Measurements from ENCODE around the gene TRMT61A.
"Not testable (repeated sequence)": the region's sequence is repeated elsewhere in the genome, so short reads cannot be mapped to it uniquely, and the experiment has no call there.

The TRMT61A gene

DNA sequence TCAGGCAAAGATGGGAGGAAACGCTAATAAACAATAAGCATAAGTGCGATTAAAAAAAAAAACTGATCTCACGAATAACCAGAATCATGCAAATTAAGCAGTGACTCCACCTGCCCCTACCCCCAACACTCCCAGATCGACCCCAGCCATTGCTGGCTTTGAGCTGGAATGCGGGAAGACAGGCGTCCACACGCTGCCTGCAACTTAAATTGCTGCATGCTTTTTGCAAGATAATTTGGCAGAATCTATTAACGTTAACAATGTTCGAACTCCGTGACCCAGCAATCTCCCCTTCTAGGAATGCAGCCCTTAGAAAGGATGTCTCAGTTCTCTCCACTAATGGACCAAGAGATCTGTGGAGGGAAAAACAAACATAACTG is 5.4 kb upstream of the TRMT61A start:
- DNase-seq (ENCODE audit: low read depth) = no peak

- no peak for DNase-seq (ENCODE audit: low read depth)
Observed at GRCh38 chr14:103524002-103524935, 4.7 kb upstream of the TRMT61A start.

DNA sequence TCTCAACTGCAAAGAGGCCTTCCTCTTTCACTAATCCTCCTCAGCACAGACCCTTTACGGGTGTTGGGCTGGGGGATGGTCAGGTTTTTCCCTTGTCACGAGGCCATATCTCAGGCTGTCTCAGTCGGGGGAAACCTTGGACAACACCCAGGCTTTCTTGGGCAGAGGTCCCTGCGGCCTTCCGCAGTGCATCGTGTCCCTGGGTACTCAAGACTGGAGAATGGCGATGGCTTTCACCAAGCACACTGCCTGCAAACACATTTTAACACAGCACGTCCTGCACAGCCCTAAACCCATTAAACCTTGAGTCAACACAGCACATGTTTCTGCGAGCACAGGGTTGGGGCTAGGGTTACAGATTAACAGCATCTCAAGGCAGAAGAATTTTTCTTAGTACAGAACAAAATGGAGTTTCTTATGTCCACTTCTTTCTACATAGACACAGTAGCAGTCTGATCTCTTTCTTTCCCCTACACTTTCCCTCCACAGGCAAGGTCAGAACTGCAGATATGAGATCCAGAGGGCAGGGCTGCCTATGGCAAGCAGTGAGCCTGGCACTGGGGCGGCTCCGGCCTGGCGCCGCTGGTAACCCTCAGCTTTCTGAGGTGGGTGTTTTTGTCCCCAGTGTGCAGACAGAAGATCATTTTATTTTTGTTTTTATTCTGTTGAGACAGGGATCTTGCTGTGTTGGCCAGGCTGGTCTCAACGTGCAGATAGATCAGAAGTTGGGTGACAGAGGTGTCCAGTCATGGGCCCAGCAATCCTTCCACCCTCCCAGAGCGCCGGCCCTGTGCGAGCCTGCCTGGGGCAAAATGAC is 3.4 kb upstream of the TRMT61A start:
- not testable (repeated sequence) for DNase-seq (ENCODE audit: low read depth)

GRCh38 chr14:103526247-103526913 is 2.6 kb upstream of the TRMT61A start:
- DNase-seq (ENCODE audit: low read depth) = no peak

- no peak for DNase-seq (ENCODE audit: low read depth)
Observed at GRCh38 chr14:103526914-103527248, 2.1 kb upstream of the TRMT61A start.

DNA sequence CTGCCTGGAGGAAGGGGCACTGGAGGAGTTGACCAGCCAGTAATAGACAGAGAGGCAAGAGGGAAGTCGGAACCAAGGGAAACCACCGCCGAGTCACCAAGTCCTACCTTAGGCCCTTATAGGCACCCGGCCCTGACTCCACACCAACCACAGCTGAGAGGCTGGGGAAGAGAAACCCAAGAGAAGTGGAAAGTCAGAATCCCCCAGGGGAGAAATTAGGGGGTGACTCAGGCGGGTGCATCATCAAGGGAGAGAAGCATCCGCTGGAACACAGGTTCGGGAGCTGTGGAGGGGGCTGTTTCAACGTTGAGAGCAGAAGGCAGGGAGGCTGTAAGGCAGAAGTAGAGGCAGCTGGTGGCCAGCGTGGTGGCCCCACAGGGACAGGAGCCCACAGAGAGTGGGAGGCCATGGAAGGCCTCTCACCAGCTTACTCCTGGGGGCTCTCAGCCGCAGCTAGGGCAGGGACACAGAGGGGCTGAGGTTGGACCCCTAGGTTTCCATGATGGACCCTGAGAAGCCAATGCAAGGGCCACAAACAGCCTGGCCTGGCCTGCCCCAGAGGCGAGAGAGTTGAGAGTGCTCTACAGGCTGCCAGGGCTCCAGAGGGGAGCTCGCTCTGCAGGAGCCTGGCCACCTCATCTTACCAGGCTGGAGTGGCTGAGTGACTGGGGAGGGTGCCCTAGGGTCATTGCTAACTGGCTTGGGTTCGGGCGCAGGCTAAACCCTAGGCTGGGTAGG is 1.4 kb upstream of the TRMT61A start:
- no peak for DNase-seq (ENCODE audit: low read depth)

DNA sequence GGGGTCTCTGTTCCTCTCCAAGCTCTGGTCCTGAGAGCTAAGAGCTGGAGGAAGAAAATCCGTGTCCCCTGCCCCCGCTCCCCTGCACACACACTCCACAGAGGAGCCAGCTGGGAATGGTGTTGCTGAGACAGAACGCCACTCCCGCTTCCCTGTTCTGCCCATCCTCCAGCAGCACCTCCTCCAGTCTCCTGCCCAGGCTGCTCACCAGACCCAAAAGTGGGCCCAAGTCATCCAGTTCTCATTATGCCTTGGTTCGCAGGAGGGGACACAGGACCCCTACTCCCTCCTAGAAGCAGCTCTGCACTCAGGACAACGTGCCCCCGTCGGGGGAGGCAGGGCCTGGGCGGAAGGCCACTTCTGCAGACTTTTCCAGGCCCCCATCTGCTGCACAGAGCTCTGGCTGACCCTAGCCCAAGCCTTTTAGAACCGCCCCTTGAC is 830 bp upstream of the TRMT61A start:
- no peak for DNase-seq (ENCODE audit: low read depth)

GRCh38 chr14:103529383-103530365 is 678 bp downstream of the TRMT61A start:
- DNase-seq (ENCODE audit: low read depth) = no peak

DNA sequence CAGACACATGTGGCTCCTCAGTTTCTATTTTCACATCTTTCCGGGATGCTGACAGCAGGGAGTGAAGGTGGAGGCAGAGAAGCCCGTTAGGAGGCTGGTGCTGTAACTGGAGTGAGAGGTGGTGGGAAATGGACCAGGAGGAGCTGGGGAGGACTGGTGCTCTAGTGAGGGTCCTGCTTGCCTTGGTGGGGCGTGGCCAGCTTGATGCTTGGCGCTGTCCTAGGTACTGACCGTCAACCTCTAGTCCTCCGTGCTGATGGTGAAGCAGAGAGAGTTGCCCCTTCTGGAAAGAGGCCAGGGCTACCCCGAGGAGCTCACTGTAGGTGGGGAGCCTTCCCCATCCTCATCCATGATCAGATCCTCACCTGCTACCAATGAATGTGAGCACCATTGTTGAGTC is 1.4 kb downstream of the TRMT61A start:
- DNase-seq (ENCODE audit: low read depth) = no peak

- no peak for DNase-seq (ENCODE audit: low read depth)
Observed at GRCh38 chr14:103530831-103531230, 1.8 kb downstream of the TRMT61A start.

DNA sequence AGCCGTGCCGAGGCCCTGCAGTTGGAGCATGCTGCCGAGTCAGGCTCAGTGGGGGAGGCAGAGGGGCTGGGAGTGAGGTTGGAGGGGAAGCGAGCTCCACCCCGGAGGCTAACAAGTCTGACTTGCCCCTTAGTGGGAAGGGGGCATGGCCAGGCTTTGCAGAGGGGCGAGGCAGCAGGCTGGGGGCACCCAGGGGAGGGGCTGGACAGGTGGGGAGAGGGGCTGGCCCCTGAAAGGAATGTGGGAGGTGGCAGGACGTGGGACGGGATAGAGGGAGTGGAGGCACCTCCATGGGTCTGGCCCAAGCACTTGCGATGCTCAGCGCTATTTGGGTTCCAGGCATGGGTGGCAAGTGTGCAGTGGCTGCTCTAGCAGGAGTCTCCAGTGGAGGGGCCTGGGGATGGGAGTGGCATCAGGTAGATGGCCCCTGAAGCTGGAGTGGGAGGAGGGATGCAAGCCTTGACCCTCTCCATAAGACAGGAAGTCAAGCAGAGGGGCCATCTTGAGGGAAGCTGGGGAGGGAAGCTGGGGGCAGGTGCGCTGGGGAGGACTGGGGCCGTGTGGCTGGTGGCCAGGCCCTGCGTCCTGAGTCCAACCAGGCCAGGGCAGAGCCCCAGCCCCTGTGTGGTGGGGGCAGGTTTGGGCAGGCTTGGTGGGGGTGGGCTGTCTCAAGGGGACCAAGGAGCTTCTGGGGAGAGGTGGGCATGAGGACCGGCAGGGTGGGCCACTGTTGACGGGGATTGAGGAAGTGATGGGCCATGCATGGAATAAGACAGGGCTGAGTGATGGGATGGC is 2.6 kb downstream of the TRMT61A start:
- DNase-seq (ENCODE audit: low read depth) = no peak

DNA sequence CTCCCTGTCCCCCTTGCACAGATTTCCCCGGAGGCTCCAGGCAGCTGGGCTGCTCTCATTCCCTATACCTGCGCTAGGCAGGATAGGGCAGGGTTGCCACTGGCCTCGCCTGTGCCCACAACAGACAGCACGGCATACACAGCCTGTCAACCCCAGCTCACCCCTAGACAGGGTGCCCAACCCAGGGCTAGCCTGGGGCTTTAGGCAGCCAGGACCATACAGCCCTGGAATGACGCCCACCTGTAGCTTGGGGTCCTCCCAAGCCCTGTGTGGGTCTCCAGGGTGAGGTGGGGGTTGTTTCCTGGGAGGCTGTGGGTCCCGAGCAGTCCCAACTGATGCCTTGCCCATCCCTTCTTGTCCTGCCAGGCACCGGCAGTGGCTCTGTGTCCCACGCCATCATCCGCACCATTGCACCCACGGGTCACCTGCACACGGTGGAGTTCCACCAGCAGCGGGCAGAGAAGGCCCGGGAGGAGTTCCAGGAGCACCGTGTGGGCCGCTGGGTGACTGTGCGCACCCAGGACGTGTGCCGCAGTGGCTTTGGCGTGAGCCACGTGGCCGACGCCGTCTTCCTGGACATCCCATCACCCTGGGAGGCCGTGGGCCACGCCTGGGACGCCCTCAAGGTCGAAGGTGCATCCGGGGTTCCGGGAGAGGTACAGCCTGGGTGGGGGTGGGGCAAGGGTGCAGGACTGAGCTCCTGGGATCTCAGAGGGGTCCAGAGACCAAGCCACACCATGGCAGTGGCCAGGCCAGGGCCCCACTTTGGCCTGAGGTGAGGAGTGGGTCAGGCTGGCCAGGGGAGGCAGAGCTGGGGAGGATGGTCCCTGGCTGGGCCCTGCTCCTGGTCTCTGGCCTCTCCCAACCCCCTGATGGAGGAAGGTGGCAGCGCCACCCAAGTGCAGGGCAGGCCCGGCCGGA is 3.5 kb downstream of the TRMT61A start:
- DNase-seq (ENCODE audit: low read depth) = no peak

DNA sequence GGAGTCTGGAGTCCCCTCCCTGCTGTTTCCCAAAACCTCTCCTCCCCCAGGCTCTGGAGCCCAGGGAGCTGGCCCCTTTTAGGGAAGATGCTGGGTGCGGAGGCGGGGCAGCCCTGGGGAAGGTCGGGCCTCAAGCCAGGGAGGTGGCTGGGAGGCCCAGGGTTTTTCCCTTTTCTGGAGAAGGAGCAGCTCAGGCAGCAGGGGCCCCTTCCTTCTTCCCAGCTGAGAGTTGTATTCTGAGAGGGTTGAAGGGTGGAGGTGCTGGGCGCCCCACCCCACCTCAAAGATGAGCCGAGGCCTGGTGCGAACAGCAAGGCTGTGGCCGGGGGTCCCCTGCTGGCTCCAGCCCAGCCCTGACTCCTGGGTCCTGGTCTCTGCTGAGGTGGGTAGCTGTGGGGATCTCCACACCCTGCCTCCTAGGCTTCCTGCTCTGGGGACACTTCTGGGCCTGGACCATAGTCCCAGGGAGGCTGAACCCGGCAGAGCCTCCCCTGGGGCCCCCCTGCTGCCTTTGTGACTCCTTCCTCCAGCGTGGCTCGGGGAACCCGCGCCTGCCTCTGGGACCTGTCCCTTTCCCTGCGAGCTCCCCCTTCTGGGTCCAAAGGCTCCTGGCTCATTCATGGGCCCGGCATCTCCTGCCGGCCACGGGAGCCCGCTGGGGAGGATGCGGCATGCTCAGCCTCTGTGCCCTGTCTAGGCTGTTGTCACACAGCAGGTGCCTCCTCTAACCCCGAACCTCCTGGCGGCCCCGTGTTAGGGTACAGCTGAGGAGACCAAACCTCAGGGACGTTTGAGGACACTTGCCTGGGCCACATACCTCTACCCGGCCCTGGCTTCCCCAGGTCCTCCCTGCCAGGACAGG is 4.4 kb downstream of the TRMT61A start:
- DNase-seq (ENCODE audit: low read depth) = no peak

DNA sequence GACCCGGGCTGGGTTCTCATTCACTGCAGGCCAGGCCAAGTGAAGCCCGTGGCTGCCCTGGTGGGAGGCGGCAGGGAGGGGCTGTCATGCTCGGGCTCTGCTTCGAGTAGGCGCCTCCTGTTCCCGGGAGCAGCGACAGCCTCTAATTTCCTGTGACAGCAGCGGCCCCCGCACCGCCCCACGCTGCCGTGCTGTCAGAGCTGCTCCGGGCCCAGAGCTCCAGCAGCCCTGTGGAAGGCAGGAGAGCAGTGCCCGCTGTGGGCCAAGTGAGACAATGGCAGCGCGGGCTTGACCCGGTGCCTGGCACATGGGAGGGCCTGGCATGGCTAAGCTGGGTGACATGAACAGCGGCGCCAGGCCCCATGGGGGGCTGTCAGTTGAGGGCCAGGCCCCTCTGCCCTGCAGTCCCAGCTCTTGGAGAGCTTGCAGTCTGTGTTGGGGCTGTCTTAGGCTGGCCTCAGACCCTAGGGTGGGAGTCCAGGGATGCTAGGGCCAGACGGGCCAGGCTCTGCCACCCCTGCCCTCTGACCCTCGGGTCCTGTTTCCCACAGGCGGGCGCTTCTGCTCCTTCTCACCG is 5.1 kb downstream of the TRMT61A start:
- DNase-seq (ENCODE audit: low read depth) = no peak

GRCh38 chr14:103534576-103535061 is 5.6 kb downstream of the TRMT61A start:
- DNase-seq (ENCODE audit: low read depth) = no peak

DNA sequence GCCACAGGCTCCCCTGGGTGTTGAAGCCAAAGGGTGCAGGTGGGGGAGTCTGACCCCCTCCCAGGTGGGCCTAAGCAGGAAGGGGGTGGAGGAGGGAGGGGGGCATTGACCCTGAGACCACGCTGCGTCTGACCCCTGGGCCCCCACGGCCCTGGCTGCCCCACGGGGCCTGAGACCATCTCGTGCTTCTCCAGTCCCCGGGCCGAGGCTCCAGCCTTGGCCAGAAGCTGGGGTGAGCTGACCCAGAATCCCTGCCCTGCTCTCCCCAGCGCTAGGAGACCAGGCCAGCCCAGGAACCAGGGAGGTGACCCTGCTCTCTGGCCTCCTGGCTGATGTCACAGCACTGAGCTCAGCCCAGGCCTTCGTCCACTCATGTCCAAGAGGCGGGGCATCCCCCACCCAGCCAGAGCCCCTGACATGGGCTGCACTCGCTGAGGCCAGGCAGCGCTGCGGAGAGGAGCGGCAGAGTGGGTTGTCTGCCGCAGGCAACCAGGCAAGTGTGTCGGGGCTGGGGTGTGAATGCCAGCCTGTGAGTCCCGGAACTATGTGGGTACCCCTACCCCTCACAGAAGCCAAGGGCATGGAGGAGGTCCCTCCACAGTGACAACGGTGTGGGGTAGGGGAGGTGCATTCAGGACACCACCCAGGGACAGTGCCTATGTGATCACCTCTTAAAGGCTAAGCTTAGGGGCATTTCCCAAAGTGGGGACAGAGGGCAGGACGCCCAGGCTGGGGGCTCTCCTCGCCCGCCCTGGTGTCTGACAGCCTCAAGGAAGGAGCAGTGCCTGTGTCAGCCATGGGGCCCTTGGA is 6.3 kb downstream of the TRMT61A start:
- no peak for DNase-seq (ENCODE audit: low read depth)

All from non-pigmented ciliary epithelial cell (primary cell).